HG02610 (cell line): ENCODE data around the gene LAMC3.

Experiments
- ATAC-seq: cut with Tn5 transposase; IDR thresholded peaks from one replicate; pipeline ENCODE4 v1.9.1; 2021; ENCODE audit warnings: mild to moderate bottlenecking, moderate library complexity; ENCODE audit not compliant: unreplicated experiment

Gene LAMC3

GRCh38 chr9:131072107-131072870 is 63.3 kb downstream of the LAMC3 start:
- no peak for ATAC-seq

GRCh38 chr9:131072871-131073237 is 63.9 kb downstream of the LAMC3 start:
- ATAC-seq = no peak

GRCh38 chr9:131076347-131077195 is 67.6 kb downstream of the LAMC3 start:
- no peak for ATAC-seq

- ATAC-seq = no peak
These were observed 69.7 kb downstream of the LAMC3 start for GRCh38 chr9:131078427-131079366.

GRCh38 chr9:131080589-131080988 is 71.6 kb downstream of the LAMC3 start:
- no peak for ATAC-seq

GRCh38 chr9:131081868-131082267 is 72.9 kb downstream of the LAMC3 start:
- no peak for ATAC-seq

- ATAC-seq = no peak
These were observed 74.0 kb downstream of the LAMC3 start for GRCh38 chr9:131082774-131083512.

GRCh38 chr9:131084661-131085369 is 75.8 kb downstream of the LAMC3 start:
- no peak for ATAC-seq

GRCh38 chr9:131085370-131086122 is 76.6 kb downstream of the LAMC3 start:
- no peak for ATAC-seq

- no peak for ATAC-seq
These were observed 78.5 kb downstream of the LAMC3 start for GRCh38 chr9:131087354-131087893.

- no peak for ATAC-seq
These were observed 81.2 kb downstream of the LAMC3 start for GRCh38 chr9:131090025-131090787.

GRCh38 chr9:131091352-131091992 is 82.5 kb downstream of the LAMC3 start:
- ATAC-seq = no peak

- no peak for ATAC-seq
These were observed 83.1 kb downstream of the LAMC3 start for GRCh38 chr9:131092030-131092429.

- no peak for ATAC-seq
These were observed 83.8 kb downstream of the LAMC3 start for GRCh38 chr9:131092548-131093440.

GRCh38 chr9:131094015-131094414 is 85.0 kb downstream of the LAMC3 start:
- no peak for ATAC-seq

GRCh38 chr9:131094622-131095021 is 85.6 kb downstream of the LAMC3 start:
- ATAC-seq = no peak
